Measurements from ENCODE around the gene VKORC1.
"Not testable (repeated sequence)": the region's sequence is repeated elsewhere in the genome, so short reads cannot be mapped to it uniquely, and the experiment has no call there.

VKORC1 gene

DNA sequence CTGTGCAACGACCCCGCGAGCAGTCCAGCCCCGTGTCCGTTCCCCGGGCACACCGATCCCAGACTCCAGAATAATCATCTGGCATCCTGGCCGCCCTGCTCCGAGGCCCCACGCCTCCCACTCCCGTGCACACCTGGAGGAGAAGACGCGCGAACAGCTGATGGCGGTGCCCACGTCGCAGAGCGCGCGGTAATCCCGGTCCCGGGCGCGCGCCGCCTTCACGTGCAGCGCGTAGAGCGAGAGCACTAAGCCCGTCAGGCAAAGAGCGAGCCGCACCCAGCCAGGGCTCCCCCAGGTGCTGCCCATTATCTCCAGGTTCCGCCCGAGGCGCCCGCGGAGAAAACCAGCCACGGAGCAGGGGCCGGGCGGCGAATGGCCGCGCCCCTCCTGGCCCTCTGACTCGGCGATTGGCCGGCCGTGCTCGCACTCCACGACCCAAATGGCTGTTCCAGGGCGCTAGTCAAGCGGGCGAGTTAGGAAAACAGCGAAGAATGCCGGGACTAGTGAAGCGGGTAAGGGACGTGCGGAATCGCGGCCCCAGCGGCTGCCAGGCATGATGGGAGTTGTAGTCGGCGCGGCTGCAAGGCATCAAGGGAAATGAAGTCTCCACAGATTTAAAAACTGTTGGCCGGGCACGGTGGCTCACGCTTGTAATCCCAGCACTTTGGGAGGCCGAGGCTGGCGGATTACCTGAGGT lies at the start of gene VKORC1:
VKORC1 (minus strand) TSS at position 374 of the 697 bp plus-strand sequence; CDS start at position 306, 68 bp downstream.
- peak within 1 kb of the TSS; percentile 12 for H3K4me3 ChIP-seq (ENCODE audit: low read length)
- peaks cover 13% of the 10 kb centered on the region for H3K4me1 ChIP-seq (ENCODE audit: control insufficient read depth, insufficient read depth, low read length)
- H3K27me3 ChIP-seq (ENCODE audit: control insufficient read depth, insufficient read depth, low read length): no peaks in the 10 kb centered on the region
- H3K36me3 ChIP-seq (ENCODE audit: control insufficient read depth, insufficient read depth, low read length): no peaks in the 10 kb centered on the region
- peak within 1 kb of the TSS; percentile 42 for H3K9ac ChIP-seq (ENCODE audit: low read length)
- H3K9me3 ChIP-seq (ENCODE audit: control insufficient read depth, low read length): no peaks in the 10 kb centered on the region

DNA sequence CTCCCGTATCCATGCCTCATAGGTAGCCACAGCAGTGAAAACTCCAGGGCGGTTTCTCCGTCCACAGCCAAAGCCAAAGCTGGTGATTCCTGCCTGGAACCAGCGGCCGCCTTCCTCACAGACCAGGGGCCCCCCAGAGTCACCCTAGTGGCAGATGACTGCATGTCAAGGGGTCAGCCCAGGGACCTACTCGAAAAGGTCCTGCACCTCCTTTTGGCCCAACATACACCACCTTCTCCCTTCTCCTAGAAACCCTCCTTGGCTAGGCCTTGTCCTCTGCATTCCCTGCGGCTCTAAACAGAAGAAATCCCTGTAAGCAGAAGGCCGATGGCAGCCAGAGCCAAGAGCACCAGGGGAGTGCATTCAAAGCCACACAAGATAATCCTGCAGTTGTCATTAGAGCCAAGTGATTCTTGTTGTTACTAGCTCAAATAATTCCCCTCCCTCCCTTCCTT lies 49.1 kb upstream of the VKORC1 start:
- Histone ChIP-seq H3K9ac (ENCODE audit: low read length) (no peak overlapping the region), H3K27me3 (ENCODE audit: control insufficient read depth, insufficient read depth, low read length) (peaks cover 7% of the 10 kb centered on the region), H3K9me3 (ENCODE audit: control insufficient read depth, low read length) (no peaks in the 10 kb centered on the region), H3K4me1 (ENCODE audit: control insufficient read depth, insufficient read depth, low read length) (peaks cover 46% of the 10 kb centered on the region), H3K36me3 (ENCODE audit: control insufficient read depth, insufficient read depth, low read length) (no peaks in the 10 kb centered on the region), H3K4me3 (ENCODE audit: low read length) (no peak overlapping the region)

DNA sequence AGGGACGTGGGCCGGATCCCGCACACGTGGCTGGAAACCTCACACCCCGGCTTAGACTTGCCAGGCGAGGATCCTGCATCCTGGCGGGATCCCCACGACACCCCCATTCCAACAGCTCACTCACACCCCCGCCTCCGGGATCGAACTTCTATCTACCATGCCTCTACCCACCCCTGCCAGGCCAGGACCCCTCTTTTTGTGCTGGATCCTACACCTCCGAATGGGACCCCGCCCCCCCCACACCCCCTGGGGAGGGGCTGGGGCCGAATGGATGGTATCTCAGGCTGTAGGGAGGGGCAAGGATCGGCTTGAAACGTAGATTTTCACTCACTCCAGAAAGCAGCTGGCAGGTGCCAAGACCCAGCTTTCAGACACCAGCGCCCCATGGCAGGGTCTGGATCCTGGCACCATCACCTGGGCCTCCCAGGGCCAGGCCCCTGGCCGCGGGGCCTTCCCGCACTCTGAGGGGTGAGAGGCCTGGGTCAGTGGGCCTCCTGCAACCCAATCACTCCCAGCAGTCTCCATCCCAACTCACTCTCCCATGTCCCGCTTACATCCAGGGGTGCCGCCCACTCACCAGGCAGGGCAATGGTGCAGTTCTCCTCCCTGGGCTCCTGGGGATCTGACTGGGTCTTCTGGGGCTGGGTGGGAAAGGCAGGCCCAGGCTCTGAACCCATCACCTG lies 48.6 kb upstream of the VKORC1 start:
- Histone ChIP-seq H3K4me1 (ENCODE audit: control insufficient read depth, insufficient read depth, low read length) (peaks cover 47% of the 10 kb centered on the region), H3K9me3 (ENCODE audit: control insufficient read depth, low read length) (no peaks in the 10 kb centered on the region), H3K36me3 (ENCODE audit: control insufficient read depth, insufficient read depth, low read length) (no peaks in the 10 kb centered on the region), H3K27me3 (ENCODE audit: control insufficient read depth, insufficient read depth, low read length) (peaks cover 6% of the 10 kb centered on the region), H3K9ac (ENCODE audit: low read length) (peak overlapping the region; percentile 61), H3K4me3 (ENCODE audit: low read length) (peak overlapping the region; percentile 50)

- H3K4me3 ChIP-seq (ENCODE audit: low read length): peak overlapping the region; percentile 50
- peak overlapping the region; percentile 70 for H3K9ac ChIP-seq (ENCODE audit: low read length)
- H3K9me3 ChIP-seq (ENCODE audit: control insufficient read depth, low read length): no peaks in the 10 kb centered on the region
- H3K27me3 ChIP-seq (ENCODE audit: control insufficient read depth, insufficient read depth, low read length): no peaks in the 10 kb centered on the region
- no peaks in the 10 kb centered on the region for H3K36me3 ChIP-seq (ENCODE audit: control insufficient read depth, insufficient read depth, low read length)
- peaks cover 44% of the 10 kb centered on the region for H3K4me1 ChIP-seq (ENCODE audit: control insufficient read depth, insufficient read depth, low read length)
These were observed 47.8 kb upstream of the VKORC1 start for GRCh38 chr16:31142109-31143010.

DNA sequence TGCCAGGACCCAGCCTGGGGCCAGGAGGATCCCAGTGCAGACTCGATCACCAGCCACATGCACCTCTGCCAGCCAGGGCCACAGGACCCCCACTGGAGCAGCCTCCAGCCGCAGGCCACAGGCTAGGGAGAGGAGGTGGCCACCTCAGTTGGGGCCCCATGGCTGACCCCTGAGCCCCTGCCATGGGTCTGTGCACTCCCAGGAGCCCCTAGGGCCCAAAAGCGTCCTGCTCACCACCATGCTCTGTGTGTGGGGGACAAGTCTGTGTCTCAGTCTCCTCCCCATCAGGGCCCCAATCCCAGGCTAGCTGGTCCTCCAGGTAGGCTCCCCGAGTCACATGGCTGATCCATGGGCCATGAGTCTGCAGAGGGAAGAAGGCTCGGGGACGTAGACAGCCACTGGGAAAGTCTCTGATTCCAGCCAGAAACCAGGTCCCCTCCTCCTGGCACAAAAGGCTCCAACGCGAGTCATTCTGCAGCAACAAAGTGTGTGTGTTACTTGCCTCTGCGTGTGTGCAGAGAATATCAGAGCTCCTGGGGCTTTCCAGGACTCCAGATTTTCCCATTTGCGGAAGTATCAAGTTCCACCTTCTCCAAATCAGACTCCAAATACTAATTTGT lies 47.0 kb upstream of the VKORC1 start:
- peak overlapping the region; percentile 8 for H3K4me3 ChIP-seq (ENCODE audit: low read length)

GRCh38 chr16:31141071-31141469 lies 46.5 kb upstream of the VKORC1 start:
- H3K4me3 ChIP-seq (ENCODE audit: low read length); H3K36me3 ChIP-seq (ENCODE audit: control insufficient read depth, insufficient read depth, low read length); H3K9ac ChIP-seq (ENCODE audit: low read length); H3K27me3 ChIP-seq (ENCODE audit: control insufficient read depth, insufficient read depth, low read length); H3K9me3 ChIP-seq (ENCODE audit: control insufficient read depth, low read length): not testable (repeated sequence)
- H3K4me1 ChIP-seq (ENCODE audit: control insufficient read depth, insufficient read depth, low read length): peaks cover 46% of the 10 kb centered on the region

More for the DNA sequence above, 47.0 kb upstream of the VKORC1 start:
- Histone ChIP-seq H3K27me3 (ENCODE audit: control insufficient read depth, insufficient read depth, low read length) (no peaks in the 10 kb centered on the region), H3K36me3 (ENCODE audit: control insufficient read depth, insufficient read depth, low read length) (no peaks in the 10 kb centered on the region), H3K9me3 (ENCODE audit: control insufficient read depth, low read length) (no peaks in the 10 kb centered on the region), H3K4me1 (ENCODE audit: control insufficient read depth, insufficient read depth, low read length) (peaks cover 44% of the 10 kb centered on the region), H3K9ac (ENCODE audit: low read length) (peak overlapping the region; percentile 70)

GRCh38 chr16:31138621-31139578 lies 44.3 kb upstream of the VKORC1 start:
- H3K36me3 ChIP-seq (ENCODE audit: control insufficient read depth, insufficient read depth, low read length): no peaks in the 10 kb centered on the region
- peaks cover 52% of the 10 kb centered on the region for H3K4me1 ChIP-seq (ENCODE audit: control insufficient read depth, insufficient read depth, low read length)
- H3K27me3 ChIP-seq (ENCODE audit: control insufficient read depth, insufficient read depth, low read length): peaks cover 3% of the 10 kb centered on the region
- H3K9ac ChIP-seq (ENCODE audit: low read length): peak overlapping the region; percentile 11
- peak overlapping the region; percentile 5 for H3K4me3 ChIP-seq (ENCODE audit: low read length)
- H3K9me3 ChIP-seq (ENCODE audit: control insufficient read depth, low read length): no peaks in the 10 kb centered on the region

GRCh38 chr16:31136822-31137499 lies 42.4 kb upstream of the VKORC1 start:
- peaks cover 63% of the 10 kb centered on the region for H3K4me1 ChIP-seq (ENCODE audit: control insufficient read depth, insufficient read depth, low read length)
- H3K4me3 ChIP-seq (ENCODE audit: low read length); H3K9me3 ChIP-seq (ENCODE audit: control insufficient read depth, low read length); H3K27me3 ChIP-seq (ENCODE audit: control insufficient read depth, insufficient read depth, low read length); H3K9ac ChIP-seq (ENCODE audit: low read length): not testable (repeated sequence)
- peaks cover 14% of the 10 kb centered on the region for H3K36me3 ChIP-seq (ENCODE audit: control insufficient read depth, insufficient read depth, low read length)

GRCh38 chr16:31136287-31136662 lies 41.7 kb upstream of the VKORC1 start:
- Histone ChIP-seq H3K9ac (ENCODE audit: low read length) (no peak overlapping the region), H3K9me3 (ENCODE audit: control insufficient read depth, low read length) (no peaks in the 10 kb centered on the region), H3K4me1 (ENCODE audit: control insufficient read depth, insufficient read depth, low read length) (peaks cover 63% of the 10 kb centered on the region), H3K36me3 (ENCODE audit: control insufficient read depth, insufficient read depth, low read length) (peaks cover 15% of the 10 kb centered on the region), H3K4me3 (ENCODE audit: low read length) (no peak overlapping the region), H3K27me3 (ENCODE audit: control insufficient read depth, insufficient read depth, low read length) (peaks cover 3% of the 10 kb centered on the region)

- Histone ChIP-seq H3K9me3 (ENCODE audit: control insufficient read depth, low read length) (no peaks in the 10 kb centered on the region), H3K36me3 (ENCODE audit: control insufficient read depth, insufficient read depth, low read length) (peaks cover 15% of the 10 kb centered on the region), H3K9ac (ENCODE audit: low read length) (peak within 1 kb of the TSS; percentile 100), H3K27me3 (ENCODE audit: control insufficient read depth, insufficient read depth, low read length) (peaks cover 3% of the 10 kb centered on the region), H3K4me1 (ENCODE audit: control insufficient read depth, insufficient read depth, low read length) (peaks cover 64% of the 10 kb centered on the region), H3K4me3 (ENCODE audit: low read length) (peak within 1 kb of the TSS; percentile 78)
These were observed 41.1 kb upstream of the VKORC1 start, which contains the start of gene PRSS8 for GRCh38 chr16:31135535-31136286. TSS of gene PRSS8 (minus strand) at chr16:31135727. CDS start at chr16:31135498, 229 bp downstream.

Measured in mucosa of stomach (tissue), 1 donor.